GM19025 (cell line): ENCODE measurements around the gene NIPAL3.
"Not testable (repeated sequence)": the region's sequence is repeated elsewhere in the genome, so short reads cannot be mapped to it uniquely, and the experiment has no call there.

Source experiments
- ATAC-seq: cut with Tn5 transposase; IDR thresholded peaks from one replicate; pipeline ENCODE4 v1.9.1; 2021; ENCODE audit warnings: mild to moderate bottlenecking, low read depth, moderate library complexity; ENCODE audit not compliant: unreplicated experiment

NIPAL3 gene

GRCh38 chr1:24454673-24455072, 39.1 kb downstream of the NIPAL3 start:
- ATAC-seq = no peak

GRCh38 chr1:24455272-24455671, 39.7 kb downstream of the NIPAL3 start:
- ATAC-seq = no peak

- no peak for ATAC-seq
These were observed 42.3 kb downstream of the NIPAL3 start for GRCh38 chr1:24457866-24458265.

GRCh38 chr1:24459551-24460266, 44.1 kb downstream of the NIPAL3 start:
- ATAC-seq = no peak

- not testable (repeated sequence) for ATAC-seq
These were observed 46.5 kb downstream of the NIPAL3 start for GRCh38 chr1:24462128-24462527.

- ATAC-seq = no peak
These were observed 48.5 kb downstream of the NIPAL3 start for GRCh38 chr1:24463776-24464735.

- ATAC-seq = no peak
These were observed 49.5 kb downstream of the NIPAL3 start for GRCh38 chr1:24465099-24465498.

- no peak for ATAC-seq
These were observed 50.0 kb downstream of the NIPAL3 start for GRCh38 chr1:24465638-24466037.

- ATAC-seq = no peak
These were observed 53.2 kb downstream of the NIPAL3 start for GRCh38 chr1:24468685-24469316.

GRCh38 chr1:24470592-24470991, 55.0 kb downstream of the NIPAL3 start:
- no peak for ATAC-seq

GRCh38 chr1:24472527-24473251, 57.1 kb downstream of the NIPAL3 start:
- no peak for ATAC-seq

- ATAC-seq = no peak
These were observed 58.6 kb downstream of the NIPAL3 start for GRCh38 chr1:24474193-24474592.

GRCh38 chr1:24475700-24476099, 60.1 kb downstream of the NIPAL3 start:
- no peak for ATAC-seq

GRCh38 chr1:24476571-24476970, 61.0 kb downstream of the NIPAL3 start:
- ATAC-seq = no peak

GRCh38 chr1:24477309-24477708, 61.7 kb downstream of the NIPAL3 start:
- ATAC-seq = no peak

GRCh38 chr1:24481101-24481500, 65.5 kb downstream of the NIPAL3 start:
- no peak for ATAC-seq

GRCh38 chr1:24481843-24482610, 66.4 kb downstream of the NIPAL3 start:
- no peak for ATAC-seq

- no peak for ATAC-seq
These were observed 67.8 kb downstream of the NIPAL3 start for GRCh38 chr1:24483441-24483840.

- ATAC-seq = no peak
These were observed 68.6 kb downstream of the NIPAL3 start for GRCh38 chr1:24484199-24484598.
